GM21390 (cell line): ENCODE measurements around the gene PITPNM1.
"Not testable (repeated sequence)": the region's sequence is repeated elsewhere in the genome, so short reads cannot be mapped to it uniquely, and the experiment has no call there.

Experiments used
- ATAC-seq: cut with Tn5 transposase; IDR thresholded peaks from one replicate; pipeline ENCODE4 v1.9.1; 2021; ENCODE audit not compliant: unreplicated experiment

Gene PITPNM1

DNA sequence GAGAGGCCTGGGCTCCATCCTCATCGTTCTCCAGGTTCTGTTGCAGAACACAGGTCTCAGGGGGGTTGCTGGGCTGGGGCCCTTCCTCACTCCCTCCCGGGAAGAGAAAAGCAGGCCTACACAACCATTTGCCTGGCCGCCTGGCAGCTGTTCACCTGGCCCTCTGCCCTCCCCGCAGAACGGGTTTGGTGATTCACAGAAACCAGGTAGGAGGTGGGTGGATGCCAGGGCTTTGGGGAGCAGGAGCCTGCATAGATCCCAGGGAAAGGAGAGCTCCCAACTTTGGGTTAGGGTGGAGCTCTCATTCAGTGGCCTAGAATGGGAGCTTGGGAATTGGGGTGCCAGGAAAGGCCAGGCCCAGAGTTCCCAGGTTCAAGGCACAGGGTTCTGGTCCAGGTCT lies 37.1 kb downstream of the PITPNM1 start:
- ATAC-seq: no peak

DNA sequence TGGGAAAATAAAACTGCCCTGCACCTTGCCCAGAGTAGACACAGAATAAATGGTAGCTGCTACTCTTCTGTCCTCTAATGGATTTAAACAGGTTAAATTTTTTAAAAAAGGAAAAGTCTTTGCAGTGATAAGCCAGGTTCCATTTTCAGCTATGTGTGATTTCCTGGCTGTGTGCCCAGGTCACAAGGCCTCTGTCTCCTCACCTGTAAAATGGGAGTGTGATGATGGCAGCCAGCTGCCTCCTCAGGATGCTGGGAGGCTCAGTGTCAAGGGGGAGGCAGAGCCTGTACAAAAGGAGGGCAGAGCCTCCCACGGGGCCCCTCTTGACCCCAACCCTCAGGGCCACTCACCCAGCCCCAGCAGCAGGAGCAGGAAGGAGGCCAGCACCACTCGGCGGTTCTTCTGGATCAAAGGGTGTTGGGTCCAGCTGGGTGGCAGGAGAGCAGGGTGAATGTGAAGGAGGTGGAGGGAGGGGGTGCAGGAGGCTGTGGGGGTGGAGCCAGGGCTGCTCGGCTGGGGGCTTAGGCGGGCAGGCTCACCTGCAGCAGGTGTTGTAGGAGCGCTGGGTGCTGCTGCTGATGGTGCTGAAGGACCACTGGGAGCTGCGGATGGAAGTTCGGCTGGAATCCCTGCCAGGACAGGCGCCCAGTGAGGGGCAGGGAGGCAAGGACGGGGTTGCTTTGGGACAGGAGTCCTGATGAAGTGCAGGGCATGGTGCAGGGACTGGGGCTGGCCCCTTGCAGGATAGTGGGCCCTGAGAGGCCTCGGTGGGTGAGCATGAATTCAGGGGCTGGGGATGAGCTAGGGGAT lies 38.0 kb downstream of the PITPNM1 start:
- no peak for ATAC-seq

DNA sequence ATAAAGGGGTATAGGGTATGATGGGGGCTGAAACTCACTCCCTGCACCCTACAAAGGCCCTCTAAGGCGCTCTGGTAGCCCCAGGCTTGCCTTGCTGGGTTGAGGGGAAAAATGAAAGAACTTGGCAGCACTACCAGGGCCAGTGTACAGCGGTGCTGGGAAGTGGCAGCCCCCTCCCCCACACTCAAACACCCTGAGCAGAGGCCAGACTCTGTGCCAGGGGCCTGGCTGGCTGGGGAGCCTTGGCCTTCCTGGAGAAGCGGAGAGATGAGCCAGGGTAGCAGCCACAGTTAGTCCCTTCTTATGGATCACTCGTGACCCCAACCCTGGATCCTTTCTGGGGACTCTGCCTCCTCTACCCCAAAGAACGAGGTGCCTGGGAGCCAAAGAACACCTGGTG lies 38.8 kb downstream of the PITPNM1 start:
- no peak for ATAC-seq

DNA sequence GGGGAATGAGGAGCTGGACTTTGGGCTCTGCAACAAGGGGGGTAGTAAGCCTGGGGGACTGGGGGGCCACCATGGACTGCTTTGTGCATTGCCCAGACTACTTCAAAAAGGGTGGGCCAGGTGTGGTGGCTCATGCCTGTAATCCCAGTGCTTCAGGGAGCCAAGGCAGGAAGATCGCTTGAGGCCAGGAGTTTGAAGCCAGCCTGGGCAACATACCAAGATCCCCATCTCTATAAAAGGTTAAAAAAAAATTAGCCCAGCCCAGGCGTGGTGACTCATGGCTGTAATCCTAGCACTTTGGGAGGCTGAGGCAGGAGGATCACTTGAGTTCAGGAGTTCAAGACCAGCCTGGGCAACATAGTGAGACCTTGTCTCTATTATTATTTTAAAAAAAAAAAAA lies 39.6 kb downstream of the PITPNM1 start:
- ATAC-seq: not testable (repeated sequence)

DNA sequence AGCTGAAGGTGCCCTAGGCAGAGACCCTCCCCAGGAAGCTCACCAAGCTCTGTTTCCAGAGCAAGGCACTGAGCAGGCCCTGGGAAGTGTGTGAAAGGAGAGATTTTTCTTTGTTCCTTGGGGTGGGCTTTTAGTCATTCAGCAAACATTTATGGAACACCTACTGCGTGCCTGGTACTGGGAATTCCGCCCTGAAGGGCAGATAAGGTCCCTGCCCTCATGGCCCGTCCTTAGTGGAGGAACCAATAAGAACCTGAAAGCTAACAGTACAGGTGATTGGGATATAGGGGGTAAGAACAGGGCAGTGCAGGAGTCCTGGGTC lies 40.0 kb downstream of the PITPNM1 start:
- ATAC-seq: no peak

DNA sequence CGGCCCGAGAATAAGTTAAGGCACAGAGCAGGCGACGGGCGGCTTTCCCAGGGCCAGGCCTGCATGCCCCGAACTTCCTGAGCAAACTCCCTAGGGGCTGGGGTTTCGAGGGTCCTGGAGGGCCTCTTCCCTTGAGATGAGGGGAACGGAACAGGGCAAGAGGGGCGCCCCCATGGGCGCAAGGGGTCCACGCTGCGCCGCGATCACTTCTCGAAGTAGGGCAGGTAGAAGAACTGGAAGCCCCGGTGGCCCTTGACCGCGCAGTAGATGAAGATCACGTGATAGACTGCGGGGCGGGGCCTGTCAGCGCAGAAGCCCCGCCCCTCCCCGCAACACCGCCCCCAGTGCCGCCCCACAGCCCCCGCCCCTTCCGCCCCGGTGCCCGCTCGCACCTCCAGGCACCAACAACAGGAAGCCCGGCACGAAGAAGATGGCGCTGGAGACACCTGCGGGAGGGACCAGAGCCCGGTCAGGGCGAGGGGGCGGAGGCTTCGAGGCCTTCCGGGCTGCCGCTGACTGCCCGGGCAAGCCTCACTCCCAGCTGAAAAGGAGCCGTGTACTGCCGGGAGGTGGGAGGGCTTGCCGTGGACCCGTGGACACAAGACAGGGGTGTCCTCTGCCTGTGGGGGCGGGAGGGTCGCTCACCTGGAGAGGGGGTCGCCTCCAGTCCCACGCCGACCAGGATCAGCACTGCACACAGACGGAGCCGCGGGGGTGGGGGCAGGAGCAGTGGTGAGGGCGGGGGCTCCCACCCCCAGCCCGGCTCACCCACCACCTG lies 40.6 kb downstream of the PITPNM1 start:
- ATAC-seq: no peak

DNA sequence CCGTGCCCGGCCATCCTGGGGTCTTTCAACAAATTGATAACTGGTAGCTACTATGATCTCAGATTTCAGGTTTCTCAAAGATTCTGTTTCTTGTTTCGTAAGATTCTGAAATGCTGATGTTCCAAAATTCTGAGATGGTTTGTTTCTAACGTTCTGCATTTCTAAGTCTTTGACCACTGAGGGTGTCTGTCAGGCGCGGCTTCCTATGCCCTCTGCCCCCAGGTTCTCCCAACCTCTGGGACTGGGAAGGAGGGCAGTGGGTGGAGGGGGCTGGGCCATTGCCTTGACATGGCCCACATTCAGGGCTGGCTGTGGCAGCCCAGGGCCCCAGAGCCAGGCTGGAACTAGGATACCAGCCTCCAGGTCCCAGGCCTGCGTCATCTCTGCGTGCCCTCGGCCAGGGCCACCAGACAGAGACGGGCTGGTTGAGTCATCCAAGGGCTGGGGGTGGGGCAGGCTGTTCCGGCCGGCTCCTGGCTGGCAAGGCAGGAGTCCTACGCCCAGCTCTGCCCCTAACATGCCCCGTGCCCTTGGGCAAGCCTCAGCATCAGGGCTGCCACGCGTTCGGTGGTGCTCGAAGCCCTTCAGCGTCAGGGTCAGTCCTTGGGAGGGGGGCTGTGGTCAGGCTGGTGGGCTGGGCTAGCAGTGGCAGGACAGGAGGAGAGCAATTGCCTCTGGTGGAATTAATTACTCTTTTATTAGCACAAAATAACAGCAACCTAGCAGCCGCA lies 41.3 kb downstream of the PITPNM1 start:
- ATAC-seq: no peak

DNA sequence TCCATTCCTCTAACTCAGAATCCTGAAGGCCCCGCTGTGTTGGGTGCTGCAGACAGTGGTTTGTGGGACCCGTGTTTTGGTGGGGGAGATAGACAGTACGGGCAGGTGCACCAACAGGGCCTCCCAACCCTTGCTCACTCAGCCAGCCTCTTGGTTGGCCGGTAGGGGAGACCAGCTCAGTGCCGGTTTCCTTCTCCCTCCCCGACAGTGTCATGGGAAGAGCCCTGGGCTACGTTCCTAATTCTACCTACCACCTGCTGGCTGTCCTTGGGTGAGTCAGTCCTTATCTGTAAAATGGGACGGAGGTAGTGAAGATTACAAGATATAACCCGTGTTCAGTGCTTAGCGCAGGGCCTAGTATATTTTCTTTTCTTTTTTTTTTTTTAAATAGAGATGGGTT lies 42.0 kb downstream of the PITPNM1 start:
- no peak for ATAC-seq

DNA sequence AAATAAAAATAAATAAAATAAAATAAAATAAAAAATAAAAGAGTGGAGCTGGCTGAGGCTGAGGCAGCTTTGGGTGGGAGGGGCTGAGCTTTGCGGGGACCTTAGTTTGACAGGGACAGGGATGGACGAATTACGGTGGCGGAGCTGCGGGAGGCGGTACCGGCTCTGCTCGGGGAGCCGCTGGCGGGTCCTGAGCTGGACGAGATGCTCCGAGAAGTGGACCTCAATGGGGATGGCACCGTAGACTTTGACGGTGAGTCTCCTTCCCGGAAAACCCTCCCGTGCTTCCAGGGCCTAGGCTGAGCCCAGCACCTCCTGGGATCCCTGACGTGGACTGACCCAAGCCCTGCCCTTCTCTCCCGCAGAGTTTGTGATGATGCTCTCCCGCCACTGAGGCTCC lies 46.9 kb downstream of the PITPNM1 start:
- ATAC-seq: no peak

DNA sequence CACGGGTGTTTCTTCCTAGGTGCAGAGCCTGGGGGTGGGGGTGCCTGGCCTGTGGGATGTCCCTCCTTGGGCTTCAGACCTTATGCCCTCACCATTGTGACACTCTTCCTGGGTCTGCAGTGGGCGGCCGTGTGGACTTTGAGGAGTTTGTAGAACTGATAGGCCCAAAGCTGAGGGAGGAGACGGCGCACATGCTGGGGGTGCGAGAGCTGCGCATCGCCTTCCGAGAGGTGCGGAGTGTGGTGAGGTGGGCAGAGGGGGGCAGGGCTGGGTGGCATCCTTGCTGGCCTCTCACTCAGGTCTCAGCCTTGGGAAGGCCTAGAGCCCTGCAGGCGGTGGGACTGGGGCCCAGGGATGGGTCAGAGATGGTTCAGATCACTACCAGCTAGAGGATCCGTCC lies 47.7 kb downstream of the PITPNM1 start:
- ATAC-seq: no peak

DNA sequence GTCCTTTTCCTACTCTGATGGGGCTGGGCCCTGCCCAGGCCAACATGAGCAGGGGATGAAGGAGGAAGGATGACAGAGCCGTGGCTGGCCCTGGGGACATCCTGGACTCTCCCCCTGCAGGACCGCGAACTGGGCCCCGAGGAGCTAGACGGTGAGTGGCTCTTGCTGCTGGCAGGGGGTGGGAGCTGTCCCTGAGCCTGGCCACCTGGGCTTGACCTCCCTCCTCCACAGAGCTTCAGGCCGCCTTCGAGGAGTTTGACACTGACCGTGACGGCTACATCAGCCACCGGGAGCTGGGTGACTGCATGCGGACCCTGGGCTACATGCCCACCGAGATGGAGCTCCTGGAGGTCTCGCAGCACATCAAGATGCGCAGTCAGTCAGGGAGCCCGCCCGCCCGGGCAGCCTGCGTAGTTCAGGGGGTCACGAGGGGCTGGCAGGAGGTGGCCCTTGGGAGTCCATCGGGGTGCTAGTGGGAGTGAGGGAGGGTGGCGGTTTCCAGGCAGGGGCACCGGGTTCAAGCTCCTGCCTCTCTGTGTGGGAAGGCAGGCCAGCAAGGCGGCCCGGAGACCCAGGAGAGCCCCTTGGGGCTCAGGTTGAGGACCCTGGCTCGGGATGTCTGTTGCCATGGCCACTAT lies 49.0 kb downstream of the PITPNM1 start:
- no peak for ATAC-seq

DNA sequence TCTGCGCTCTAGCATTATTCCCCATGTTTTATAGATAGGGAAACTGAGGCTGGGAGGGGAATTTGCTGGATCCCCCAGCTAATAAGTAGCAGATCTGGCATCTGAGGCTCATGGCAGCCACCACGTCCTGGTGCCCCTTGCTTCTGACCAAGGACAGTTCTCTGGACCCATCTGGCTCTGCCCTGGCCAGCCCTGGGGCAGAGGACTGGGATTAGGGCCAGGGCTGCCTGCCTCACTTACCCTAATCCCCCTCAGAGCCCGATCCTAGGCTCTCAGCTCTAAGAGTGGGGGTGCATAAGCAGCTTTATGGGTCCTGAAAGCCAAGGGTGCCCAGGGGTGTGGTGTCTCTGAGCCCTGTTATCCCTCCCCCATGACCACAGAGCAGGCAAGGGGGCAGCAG lies 50.1 kb downstream of the PITPNM1 start, which contains the start of gene CABP4:
CABP4 (plus strand) TSS at position 301 of the 400 bp plus-strand sequence; CDS start at position 371, 70 bp downstream.
- ATAC-seq: no peak

DNA sequence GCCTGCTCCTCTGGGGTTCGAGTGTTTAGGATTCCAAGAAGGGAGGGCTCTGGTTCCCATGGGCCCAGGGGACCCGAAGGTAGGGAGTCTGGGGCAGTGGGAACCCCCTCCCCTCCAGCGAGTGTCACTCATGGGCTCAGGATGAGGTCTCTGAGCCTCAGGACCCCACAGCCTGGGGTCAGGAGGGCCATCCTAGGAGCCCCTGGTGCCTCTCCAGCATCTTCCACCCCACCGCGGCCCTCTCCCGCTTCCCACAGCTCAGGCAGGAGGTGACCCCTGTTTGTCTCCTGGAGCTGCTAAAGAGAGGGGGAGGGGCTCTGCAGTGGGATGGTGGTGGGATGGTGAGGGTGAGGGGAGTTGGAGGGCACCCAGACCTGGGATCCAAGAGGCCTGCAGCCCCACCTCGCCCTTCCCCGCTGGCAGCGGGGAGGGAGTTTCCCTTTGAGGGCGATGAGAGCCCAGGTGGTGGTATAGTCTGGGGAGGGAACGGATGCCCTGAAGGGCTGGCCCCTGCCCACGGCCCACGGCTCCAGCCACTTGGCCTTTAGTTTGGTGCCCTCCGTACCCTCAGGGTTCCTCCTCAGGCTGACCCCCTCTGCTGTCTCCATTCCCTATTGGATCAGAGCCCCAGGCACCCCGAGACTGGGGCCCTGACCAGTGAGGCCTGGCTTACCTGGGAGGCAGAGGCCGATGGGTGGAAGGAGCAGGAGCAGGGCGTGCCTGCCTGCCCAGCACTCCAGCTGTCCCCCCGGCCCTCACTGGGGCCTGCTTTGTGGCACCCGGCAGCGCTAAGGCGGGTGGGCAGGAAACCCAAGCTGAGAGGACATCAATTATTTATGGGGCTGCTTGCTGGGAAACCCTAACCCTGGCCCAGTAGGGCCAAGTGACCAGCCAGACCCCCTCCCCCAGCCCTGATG lies 51.1 kb downstream of the PITPNM1 start:
- no peak for ATAC-seq

DNA sequence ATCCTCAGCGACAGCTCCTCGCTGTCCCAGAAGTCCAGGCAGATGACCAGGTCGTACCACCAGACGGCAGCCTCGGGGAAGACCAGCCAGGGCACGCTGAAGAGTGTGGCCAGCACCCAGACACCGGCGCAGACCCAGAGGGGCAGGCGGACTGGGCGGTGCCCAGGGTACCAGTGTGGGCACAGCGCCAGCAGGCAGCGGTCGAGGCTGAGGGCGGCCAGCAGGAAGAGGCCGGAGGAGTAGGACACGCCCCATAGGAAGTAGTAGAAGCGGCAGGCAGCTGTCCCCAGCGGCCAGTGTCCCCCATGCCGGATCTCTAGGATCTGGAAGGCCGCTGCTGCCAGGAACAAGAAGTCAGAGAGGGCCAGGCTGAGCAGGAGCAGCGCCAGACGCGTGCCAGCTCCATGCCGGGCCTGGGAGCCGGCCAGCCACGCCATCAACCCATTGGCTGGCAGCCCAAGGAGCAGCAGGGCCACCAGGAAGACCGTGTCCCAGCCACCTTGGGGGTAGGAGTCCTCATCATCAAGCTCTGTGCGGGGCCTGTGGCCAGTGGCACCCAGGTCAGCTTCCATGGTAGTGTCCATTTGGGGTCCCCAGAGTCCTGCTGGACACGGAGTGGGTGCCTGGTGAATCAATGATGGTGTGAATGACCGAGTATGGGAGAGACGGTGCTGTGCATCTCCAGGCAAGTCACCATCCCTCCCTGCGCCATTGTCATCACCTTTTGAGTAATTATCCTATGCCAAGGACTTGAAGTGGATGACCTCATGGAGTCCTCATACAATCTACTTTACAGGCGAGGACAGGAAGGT lies 52.8 kb downstream of the PITPNM1 start, which contains the start of gene GPR152:
GPR152 (minus strand) TSS at position 589 of the 812 bp plus-strand sequence; CDS start at position 584, 5 bp downstream.
- no peak for ATAC-seq

DNA sequence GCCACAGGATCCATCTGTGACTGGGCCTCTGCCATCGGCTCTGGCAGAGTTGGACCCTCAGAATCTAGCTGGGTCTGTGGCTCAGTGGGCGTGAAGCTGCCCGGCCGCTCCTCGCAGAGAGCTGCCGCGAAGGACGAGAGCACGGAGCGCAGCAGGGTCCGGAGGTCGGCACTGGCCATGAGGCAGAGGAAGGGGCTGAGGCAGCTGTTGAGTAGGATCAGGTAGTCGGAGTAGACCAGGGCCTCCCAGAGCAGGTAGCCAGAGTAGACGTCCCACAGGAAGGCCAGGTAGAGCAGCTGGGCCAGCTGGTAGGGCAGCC lies 53.5 kb downstream of the PITPNM1 start:
- ATAC-seq: no peak

DNA sequence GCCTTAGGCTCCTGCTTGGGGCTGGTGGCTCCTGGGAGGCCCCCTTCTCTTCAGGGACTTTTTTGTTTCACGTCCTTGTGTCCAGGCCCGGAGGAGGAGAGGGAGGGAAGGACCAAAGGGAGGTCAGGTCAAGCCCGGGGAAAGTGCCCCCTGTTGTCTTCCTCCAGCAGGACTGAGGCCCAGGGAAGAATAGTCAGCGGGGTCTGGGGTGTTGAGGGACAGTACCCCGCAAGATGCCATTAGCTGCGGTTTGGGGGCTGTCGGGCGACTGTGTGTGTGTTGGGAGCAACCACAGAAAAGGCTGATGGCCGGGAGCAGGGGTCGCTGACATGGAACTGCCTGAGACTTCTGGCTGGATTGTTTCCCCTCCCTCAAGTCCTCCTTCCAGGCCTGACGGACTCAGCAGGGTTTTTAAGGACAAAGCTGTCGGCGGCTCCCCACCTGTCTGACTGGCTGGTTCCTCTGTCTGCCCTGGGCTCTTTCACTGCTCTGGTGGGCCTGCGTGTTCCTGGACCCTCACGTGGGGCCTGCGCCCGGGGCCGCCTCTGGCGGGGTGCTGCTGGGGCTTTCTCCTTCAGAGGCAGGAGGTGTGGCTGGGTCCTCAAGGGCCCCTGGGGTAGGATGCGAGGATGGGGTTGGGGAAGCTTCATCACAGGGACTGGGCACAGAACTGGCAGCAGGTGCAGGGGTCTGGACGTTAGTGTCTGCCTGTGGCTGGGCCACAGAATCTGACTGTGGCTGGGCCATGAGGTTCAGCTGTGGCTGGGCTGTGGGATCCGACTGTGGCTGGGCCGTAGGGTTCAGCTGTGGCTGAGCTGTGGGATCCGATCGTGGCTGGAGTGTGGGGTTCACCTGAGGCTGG lies 54.1 kb downstream of the PITPNM1 start:
- ATAC-seq: no peak

DNA sequence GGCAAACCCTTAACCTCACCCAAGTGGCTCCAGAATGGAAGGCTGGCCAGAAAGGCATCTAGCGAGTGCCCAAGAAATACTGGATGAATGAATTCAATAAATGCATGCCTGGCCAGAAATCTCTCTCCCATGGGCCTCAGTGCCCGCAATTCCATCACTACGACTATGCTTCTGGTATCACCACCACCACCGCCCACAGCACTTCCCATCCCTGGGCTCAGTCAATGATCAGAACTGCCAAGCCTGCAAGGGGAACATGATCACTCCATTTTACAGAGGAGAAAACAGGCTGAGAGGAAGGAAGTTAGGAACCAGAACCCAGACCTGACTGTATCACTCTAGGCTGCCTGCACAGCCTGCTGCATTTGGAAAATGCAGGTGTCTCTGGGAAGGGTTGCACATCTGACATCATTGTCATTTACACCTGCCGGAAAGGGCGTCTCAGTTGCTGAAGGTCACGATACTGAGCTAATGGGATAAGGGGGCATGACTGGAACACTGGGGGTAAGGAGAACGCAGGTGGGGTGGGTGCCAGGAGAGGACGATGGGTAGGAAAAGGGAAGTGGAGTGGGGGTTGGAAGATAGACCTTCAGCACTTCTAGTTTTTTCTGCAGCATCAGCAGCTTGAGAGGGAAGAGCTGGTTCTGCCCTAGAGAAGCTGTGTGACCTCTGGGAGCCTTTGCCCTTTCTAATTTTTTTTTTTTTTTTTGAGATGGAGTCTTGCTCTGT lies 55.9 kb downstream of the PITPNM1 start:
- no peak for ATAC-seq

DNA sequence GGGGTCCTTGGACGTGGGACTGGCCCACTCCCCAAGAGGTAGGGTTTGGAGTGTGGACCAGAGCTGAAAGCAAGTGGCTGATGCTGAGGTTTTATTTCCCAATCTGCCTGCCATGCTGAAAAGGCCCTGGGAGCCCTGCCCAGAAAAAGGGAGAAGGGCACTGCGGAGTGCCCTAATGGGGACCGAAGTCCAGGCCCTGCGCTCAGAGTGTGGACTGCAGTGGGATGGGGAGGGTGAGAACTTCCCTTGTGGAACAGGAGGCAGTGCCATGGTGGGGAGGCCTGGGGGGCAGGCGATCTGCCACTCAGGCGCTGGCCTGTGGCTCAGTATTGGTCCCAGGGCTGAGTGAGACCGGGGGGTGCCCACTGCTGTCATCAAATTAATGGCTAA lies 56.9 kb downstream of the PITPNM1 start:
- ATAC-seq: no peak
